ENCODE measurements around the gene MYO19.

Gene MYO19

DNA sequence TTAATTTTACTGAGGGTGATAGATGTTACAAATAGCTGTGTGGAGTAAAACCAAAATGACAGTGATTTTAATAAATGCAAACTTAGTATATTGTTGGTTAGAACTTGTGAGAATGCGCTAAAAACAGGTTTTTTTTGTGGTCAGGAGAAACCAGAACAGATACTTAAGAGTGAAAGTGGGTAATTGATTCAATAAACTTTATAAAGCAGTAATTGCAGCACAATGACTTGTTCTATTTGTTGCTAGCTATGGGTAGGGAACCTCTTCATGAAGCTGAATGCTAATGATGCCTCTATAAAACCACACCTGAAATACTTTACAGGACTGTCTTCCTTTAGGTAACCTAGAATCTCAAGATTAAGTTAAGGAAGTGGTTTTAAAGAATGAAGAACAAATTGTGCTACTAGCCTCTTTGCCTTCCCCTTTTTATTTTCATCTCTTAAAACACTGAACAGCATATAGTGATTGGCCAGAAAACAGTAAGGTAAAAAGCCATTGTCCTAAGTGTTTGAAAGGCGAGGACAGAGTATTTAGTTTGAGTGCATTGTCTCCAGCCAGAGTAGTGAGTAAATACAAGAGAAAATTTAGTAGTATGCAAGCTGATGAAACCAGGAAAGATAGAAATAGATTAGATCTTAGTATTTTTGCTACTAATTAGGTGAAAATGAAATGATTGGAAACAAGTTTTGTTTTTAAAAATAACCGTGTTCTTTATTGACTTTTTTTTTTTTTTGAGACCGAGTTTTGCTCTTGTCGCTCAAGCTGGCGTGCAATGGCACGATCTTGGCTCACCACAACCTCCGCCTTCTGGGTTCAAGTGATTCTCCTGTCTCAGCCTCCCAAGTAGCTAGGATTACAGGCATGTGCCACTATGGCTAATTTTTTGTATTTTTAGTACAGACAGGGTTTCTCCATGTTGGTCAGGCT is 16.1 kb upstream of the MYO19 start:
- TF ChIP-seq, protein P1, sequence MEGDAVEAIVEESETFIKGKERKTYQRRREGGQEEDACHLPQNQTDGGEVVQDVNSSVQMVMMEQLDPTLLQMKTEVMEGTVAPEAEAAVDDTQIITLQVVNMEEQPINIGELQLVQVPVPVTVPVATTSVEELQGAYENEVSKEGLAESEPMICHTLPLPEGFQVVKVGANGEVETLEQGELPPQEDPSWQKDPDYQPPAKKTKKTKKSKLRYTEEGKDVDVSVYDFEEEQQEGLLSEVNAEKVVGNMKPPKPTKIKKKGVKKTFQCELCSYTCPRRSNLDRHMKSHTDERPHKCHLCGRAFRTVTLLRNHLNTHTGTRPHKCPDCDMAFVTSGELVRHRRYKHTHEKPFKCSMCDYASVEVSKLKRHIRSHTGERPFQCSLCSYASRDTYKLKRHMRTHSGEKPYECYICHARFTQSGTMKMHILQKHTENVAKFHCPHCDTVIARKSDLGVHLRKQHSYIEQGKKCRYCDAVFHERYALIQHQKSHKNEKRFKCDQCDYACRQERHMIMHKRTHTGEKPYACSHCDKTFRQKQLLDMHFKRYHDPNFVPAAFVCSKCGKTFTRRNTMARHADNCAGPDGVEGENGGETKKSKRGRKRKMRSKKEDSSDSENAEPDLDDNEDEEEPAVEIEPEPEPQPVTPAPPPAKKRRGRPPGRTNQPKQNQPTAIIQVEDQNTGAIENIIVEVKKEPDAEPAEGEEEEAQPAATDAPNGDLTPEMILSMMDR (IDR thresholded peaks at IDR 0.05; ENCODE audit: low read length, missing control alignments), result no peak
- no peak for DNase-seq (ENCODE audit: low read depth)
- H3K4me3 ChIP-seq (replicated peaks; ENCODE audit: low read depth, low read length), result no peak overlapping the region

DNA sequence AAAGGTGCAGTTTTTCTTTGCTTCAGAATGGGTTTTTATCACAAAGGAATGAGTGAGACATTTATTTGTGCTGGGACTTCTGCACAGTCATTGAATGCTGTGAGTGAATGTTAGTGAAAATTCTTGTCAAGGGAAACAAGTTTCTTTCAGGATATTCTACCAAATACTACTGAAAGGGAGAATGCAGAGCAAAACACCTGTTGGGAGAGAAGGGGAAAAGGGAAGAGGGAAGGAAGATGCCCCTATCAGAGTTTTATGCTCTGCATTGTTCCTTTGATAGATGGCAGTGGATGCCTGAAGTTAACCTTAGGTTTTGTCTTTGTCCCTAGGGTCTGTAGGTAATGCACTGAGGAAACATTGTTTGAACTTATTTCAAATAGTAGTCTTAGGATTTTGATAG is 13.1 kb upstream of the MYO19 start:
- DNase-seq (ENCODE audit: low read depth), result no peak
- TF ChIP-seq, protein P1 (IDR thresholded peaks at IDR 0.05; ENCODE audit: low read length, missing control alignments), result no peak
- H3K4me3 ChIP-seq (replicated peaks; ENCODE audit: low read depth, low read length), result peak overlapping the region; percentile 73

DNA sequence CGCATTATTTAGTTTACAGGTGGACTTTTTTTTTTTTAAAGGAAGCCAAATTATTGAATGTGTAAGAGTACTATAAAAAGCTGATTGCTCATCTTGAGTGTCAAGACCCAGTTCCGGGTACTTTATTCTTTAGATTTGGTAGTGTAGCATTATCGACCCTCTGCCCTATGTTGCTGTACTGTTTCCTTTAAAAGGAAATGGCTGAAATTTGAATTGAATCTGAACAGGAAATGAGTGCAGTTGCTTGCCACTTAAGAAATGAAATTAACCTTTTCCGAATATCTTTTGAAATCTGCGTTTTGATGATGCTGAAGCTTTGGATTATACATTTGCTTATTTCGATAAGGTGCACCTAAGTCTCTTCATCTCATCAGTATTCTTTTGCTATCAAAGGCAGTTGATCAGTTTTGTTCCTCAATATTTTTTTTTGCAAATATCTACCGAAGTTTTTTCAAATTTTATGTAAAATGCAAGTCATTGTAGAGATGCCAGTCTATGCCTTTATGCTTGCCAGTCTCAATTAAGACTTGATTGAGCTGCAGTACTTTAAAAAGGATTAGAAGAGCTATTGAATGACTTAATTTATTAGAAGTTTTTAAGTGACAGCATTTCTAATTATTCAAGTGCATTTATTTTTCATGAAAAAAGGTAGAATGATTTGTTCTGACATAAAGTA is 11.9 kb upstream of the MYO19 start:
- TF ChIP-seq, protein P1 (IDR thresholded peaks at IDR 0.05; ENCODE audit: low read length, missing control alignments), result no peak
- H3K4me3 ChIP-seq (replicated peaks; ENCODE audit: low read depth, low read length), result peak overlapping the region; percentile 73
- no peak for DNase-seq (ENCODE audit: low read depth)

DNA sequence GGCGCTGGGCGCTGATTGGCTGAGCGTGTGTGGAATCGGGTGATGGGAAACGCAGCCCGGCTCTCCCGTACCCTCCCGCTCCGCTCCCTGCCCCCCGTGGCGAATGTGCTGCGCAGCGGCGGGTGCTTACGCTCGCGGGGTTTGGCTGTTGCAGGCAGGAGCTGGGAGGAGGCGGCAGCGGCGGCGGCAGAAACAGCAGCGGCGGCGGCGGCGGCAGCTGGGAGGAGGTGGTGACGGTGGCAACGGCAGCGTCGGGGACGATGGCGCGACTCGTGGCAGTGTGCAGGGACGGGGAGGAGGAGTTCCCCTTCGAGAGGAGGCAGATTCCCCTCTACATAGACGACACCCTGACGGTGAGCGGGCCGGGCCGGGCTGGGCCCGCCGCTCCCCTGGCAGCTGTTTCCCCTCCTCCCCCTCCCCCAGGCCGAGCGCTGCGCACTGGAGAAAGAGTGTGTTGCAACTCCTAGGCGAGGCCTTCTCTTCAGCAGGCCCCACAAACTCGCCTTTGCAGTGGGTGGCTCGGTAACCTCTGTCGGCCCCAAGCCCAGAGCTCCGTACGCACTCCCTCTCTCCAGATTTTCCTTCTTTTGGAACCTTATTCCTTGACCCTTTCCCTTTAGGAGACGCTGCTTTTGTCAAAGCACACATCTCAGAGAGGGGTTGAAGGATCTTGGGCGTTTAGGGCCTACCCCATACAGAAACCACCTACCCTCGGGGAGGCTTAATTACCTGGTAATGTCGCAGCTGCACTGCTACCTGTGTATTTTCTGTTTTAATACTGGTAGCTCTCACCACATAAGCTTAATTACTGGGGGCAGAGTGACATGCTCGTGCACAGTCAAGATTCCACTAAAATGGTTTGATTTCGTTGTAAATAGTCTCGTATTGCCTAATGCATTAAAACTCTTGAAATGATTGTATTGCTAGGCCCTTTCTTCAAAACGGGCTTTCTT is 11.1 kb upstream of the MYO19 start:
- TF ChIP-seq, protein P1 (IDR thresholded peaks at IDR 0.05; ENCODE audit: low read length, missing control alignments), result no peak
- DNase-seq (ENCODE audit: low read depth), result peak; percentile 98
- peak overlapping the region; percentile 73 for H3K4me3 ChIP-seq (replicated peaks; ENCODE audit: low read depth, low read length)

DNA sequence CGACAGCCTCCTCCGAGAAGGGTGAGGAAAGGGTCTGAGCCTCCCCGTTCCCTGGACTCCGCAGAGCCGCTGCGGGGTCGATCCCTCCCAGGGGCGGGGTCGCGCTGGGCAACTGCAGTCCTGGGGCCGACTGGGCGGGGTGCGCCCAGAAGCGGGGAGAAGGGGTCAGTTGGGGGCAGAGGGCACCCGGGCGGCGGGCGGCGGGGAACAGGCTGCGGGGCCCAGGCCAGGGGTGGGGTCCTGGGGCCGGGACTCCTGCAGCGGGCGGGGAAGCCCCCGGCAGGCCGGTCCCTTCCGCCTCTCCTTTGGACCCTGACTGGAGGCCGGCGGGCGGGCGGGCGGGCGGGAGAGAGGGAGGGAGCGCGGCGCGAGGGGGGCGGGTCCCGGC is 10.4 kb upstream of the MYO19 start:
- H3K4me3 ChIP-seq (replicated peaks; ENCODE audit: low read depth, low read length), result peak overlapping the region; percentile 73
- DNase-seq (ENCODE audit: low read depth), result no peak
- TF ChIP-seq, protein P1 (IDR thresholded peaks at IDR 0.05; ENCODE audit: low read length, missing control alignments), result no peak

DNA sequence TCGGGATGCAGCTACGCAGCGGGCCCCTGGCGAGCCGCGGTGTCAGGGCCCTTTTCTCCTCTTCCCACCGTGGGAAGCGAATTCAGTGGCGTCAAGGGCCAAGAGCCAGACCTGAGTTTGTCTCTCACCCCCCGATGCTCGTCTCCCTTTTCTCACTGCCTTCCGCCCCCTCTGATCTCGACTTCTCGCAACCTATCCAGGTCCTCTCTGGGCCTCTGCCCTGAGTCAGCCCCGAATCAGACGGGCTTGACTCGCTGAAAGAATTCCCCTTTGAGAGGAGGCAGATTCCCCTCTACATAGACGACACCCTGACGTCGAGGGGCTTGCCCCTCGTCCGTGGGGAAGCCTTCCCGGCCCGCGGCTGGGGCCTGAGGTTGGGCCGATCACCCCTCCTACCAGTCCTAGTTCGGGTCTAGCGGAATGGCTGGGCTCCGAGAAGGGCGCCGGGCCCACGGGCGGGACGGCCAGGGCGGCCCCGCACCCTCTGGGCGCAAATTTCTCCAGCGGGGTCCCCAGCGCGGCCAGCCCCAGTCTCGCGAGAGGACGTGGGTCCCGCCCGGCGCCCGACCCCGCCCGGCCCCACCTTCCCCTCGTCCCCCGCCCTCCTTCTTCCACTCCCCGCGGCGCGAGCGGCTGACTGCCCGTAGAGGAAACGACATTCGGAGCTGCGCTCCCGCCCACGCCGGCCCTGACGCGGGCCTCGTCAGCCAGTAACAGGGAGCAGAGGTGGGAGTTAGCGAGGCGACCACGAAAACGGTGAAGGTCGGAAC is 9.8 kb upstream of the MYO19 start, which contains the start of gene GGNBP2:
Gene GGNBP2 (plus strand): TSS at position 613 of the 770 bp plus-strand sequence. CDS start 806 bp downstream, outside the sequence.
- peak within 1 kb of the TSS; percentile 73 for H3K4me3 ChIP-seq (replicated peaks; ENCODE audit: low read depth, low read length)
- TF ChIP-seq, protein P1 (IDR thresholded peaks at IDR 0.05; ENCODE audit: low read length, missing control alignments), result no peak
- DNase-seq (ENCODE audit: low read depth), result peak; percentile 94

Measured in fibroblast of pulmonary artery (primary cell).